Measurements from ENCODE around the gene ARHGAP8. TPM values are rescaled to one million over a fixed set of nuclear protein-coding genes. Genes with fewer than 3 reads are reported as not detected.

Gene ARHGAP8
- total RNA-seq, 1 donor from 2014 or later = 0.96 TPM

- Mint-ChIP-seq H3K4me1 (no peaks in the 10 kb centered on the region), H3K4me3 (no peak overlapping the region), H3K36me3 (ENCODE audit: low read depth) (peaks cover 42% of the 10 kb centered on the region), H3K27ac (ENCODE audit: unreplicated experiment) (no peak overlapping the region), H3K9me3 (peaks cover 8% of the 10 kb centered on the region), H3K27me3 (ENCODE audit: low read depth) (no peaks in the 10 kb centered on the region)
- no peak for DNase-seq (ENCODE audit: low read depth, low spot score)
- no peak for TF ChIP-seq CTCF (conservative IDR thresholded peaks at IDR 0.05)
Observed at GRCh38 chr22:44878483-44879300, 126.3 kb downstream of the ARHGAP8 start.

GRCh38 chr22:44879301-44879680, 126.9 kb downstream of the ARHGAP8 start:
- peaks cover 42% of the 10 kb centered on the region for H3K36me3 Mint-ChIP-seq (ENCODE audit: low read depth)
- H3K4me1 Mint-ChIP-seq = no peaks in the 10 kb centered on the region
- DNase-seq (ENCODE audit: low read depth, low spot score) = no peak

GRCh38 chr22:44880610-44881290, 128.4 kb downstream of the ARHGAP8 start:
- H3K27ac Mint-ChIP-seq (ENCODE audit: unreplicated experiment) = no peak overlapping the region
- no peaks in the 10 kb centered on the region for H3K27me3 Mint-ChIP-seq (ENCODE audit: low read depth)
- no peak for DNase-seq (ENCODE audit: low read depth, low spot score)
- no peak overlapping the region for H3K4me3 Mint-ChIP-seq
- peaks cover 8% of the 10 kb centered on the region for H3K9me3 Mint-ChIP-seq
- TF ChIP-seq CTCF (conservative IDR thresholded peaks at IDR 0.05) = no peak
- H3K4me1 Mint-ChIP-seq = no peaks in the 10 kb centered on the region
- H3K36me3 Mint-ChIP-seq (ENCODE audit: low read depth) = peaks cover 38% of the 10 kb centered on the region

More at GRCh38 chr22:44879301-44879680, 126.9 kb downstream of the ARHGAP8 start:
- Mint-ChIP-seq H3K9me3 (peaks cover 8% of the 10 kb centered on the region), H3K27me3 (ENCODE audit: low read depth) (no peaks in the 10 kb centered on the region), H3K27ac (ENCODE audit: unreplicated experiment) (no peak overlapping the region), H3K4me3 (no peak overlapping the region)
- no peak for TF ChIP-seq CTCF (conservative IDR thresholded peaks at IDR 0.05)

- H3K27me3 Mint-ChIP-seq (ENCODE audit: low read depth) = no peaks in the 10 kb centered on the region
- no peak for TF ChIP-seq CTCF (conservative IDR thresholded peaks at IDR 0.05)
- H3K4me1 Mint-ChIP-seq = no peaks in the 10 kb centered on the region
- peaks cover 37% of the 10 kb centered on the region for H3K36me3 Mint-ChIP-seq (ENCODE audit: low read depth)
- peaks cover 5% of the 10 kb centered on the region for H3K9me3 Mint-ChIP-seq
- no peak overlapping the region for H3K4me3 Mint-ChIP-seq
- no peak for DNase-seq (ENCODE audit: low read depth, low spot score)
- no peak overlapping the region for H3K27ac Mint-ChIP-seq (ENCODE audit: unreplicated experiment)
Observed at GRCh38 chr22:44881624-44882023, 129.2 kb downstream of the ARHGAP8 start.

- Mint-ChIP-seq H3K36me3 (ENCODE audit: low read depth) (peaks cover 30% of the 10 kb centered on the region), H3K4me1 (no peaks in the 10 kb centered on the region), H3K4me3 (no peak overlapping the region), H3K9me3 (no peaks in the 10 kb centered on the region), H3K27ac (ENCODE audit: unreplicated experiment) (no peak overlapping the region), H3K27me3 (ENCODE audit: low read depth) (no peaks in the 10 kb centered on the region)
- no peak for TF ChIP-seq CTCF (conservative IDR thresholded peaks at IDR 0.05)
- DNase-seq (ENCODE audit: low read depth, low spot score) = no peak
Observed at GRCh38 chr22:44882226-44882905, 130.0 kb downstream of the ARHGAP8 start.

Measured in neural crest cell (in vitro differentiated cells).